Panc1 (cell line): ENCODE measurements around the gene USP31. TPM values are rescaled to one million over a fixed set of nuclear protein-coding genes. Genes with fewer than 3 reads are reported as not detected.

Experiments used
- ATAC-seq: fragments of 200-7000 bp; cut with Tn5 transposase; 2 replicates; pipeline ENCODE4 v1.9.1; 2020; ENCODE audit warnings: mild to moderate bottlenecking, moderate library complexity
- BruUV-seq: library from RNA; stranded (reverse); fragments of 400-500 nt; replicated peaks from 2 replicates; lab custom pipeline; 2021; lab: Mats Ljungman, UMichigan
- CTCF ChIA-PET: fragments of 300-600 bp; sonication (Branson Sonifier 250); formaldehyde crosslinking; loops from one replicate; lab custom pipeline; 2022; ENCODE audit warnings: antibody characterized with exemption; lab: Charles Lee
- POLR2A ChIA-PET: fragments of 300-600 bp; sonication (Branson Sonifier 250); formaldehyde crosslinking; loops from one replicate; lab custom pipeline; 2022; ENCODE audit warnings: antibody characterized with exemption; lab: Charles Lee
- DNase-seq: peaks from one replicate; pipeline ENCODE4 v3.0.0-alpha.2; 2010; ENCODE audit warnings: low read depth, low spot score
- H3K27ac ChIP-seq: 2 replicates; pipeline ENCODE4 v1.5.1; 2011; ENCODE audit warnings: mild to moderate bottlenecking, low read length, inconsistent platforms
- H3K27me3 ChIP-seq: fragments of 200-500 bp; sonication (Bioruptor generic); 2 replicates; pipeline ENCODE4 v1.6.0; 2014; ENCODE audit warnings: low read length, inconsistent platforms; ENCODE audit not compliant: control insufficient read depth, insufficient read depth
- H3K36me3 ChIP-seq: fragments of 200-500 bp; sonication (Bioruptor generic); 2 replicates; pipeline ENCODE4 v1.5.1; 2014; ENCODE audit warnings: inconsistent platforms, mild to moderate bottlenecking, low read length, moderate library complexity; ENCODE audit not compliant: control insufficient read depth, insufficient read depth
- H3K4me1 ChIP-seq: 2 replicates; pipeline ENCODE4 v1.5.1; 2011; ENCODE audit warnings: inconsistent platforms, mild to moderate bottlenecking, low read length, moderate library complexity; ENCODE audit not compliant: control insufficient read depth, insufficient read depth
- H3K4me3 ChIP-seq, 2 experiments: 2 replicates each; pipeline ENCODE4 v1.5.1; 2011 to 2012; ENCODE audit warnings: low read depth in 2 of 2, low read length in 2 of 2, mild to moderate bottlenecking in 2 of 2, inconsistent platforms in 1 of 2, moderate library complexity in 1 of 2
- H3K9me3 ChIP-seq: fragments of 200-500 bp; sonication (Bioruptor generic); 2 replicates; pipeline ENCODE4 v1.5.1; 2014; ENCODE audit warnings: low read depth, mild to moderate bottlenecking, inconsistent platforms, low read length, moderate library complexity; ENCODE audit not compliant: control insufficient read depth, insufficient read depth
- POLR2AphosphoS5 ChIP-seq: IDR thresholded peaks from 2 replicates; pipeline ENCODE4 v1.6.1; 2012; ENCODE audit warnings: mild to moderate bottlenecking, low read depth, low read length, moderate library complexity
- SIN3A ChIP-seq: IDR thresholded peaks from 2 replicates; pipeline ENCODE4 v1.6.1; 2012; ENCODE audit warnings: low read depth, mild to moderate bottlenecking, low read length, moderate library complexity, borderline replicate concordance; ENCODE audit not compliant: insufficient read depth
- TCF7L2 ChIP-seq: IDR thresholded peaks from 2 replicates; pipeline ENCODE4 v1.6.1; 2011; ENCODE audit warnings: mild to moderate bottlenecking, low read depth, low read length, inconsistent platforms
- in situ Hi-C: cut with HindIII; loops from 2 replicates; pipeline ENCODE4 v1.10.0; 2016; ENCODE audit warnings: low sequenced_read_pairs, low pct_unique_long_range_greater_than_20kb
- intact Hi-C: fragments of 100-400 bp; cut with micrococcal nuclease; formaldehyde crosslinking; loops from one replicate; pipeline ENCODE4 v1.10.0; 2022; ENCODE audit not compliant: unreplicated experiment
- total RNA-seq: library from RNA; stranded (reverse); gene quantifications from one replicate; pipeline ENCODE4 v1.2.1, GENCODE V29; 2021; ENCODE audit not compliant: unreplicated experiment
- TF ChIP-seq, protein P1 (sequence below), 2 experiments: IDR thresholded peaks; 2 replicates each; pipeline ENCODE4 v1.6.1; 2011 to 2012; ENCODE audit warnings: low read depth in 2 of 2, control low read depth in 1 of 2, low read length in 1 of 2, mild to moderate bottlenecking in 1 of 2, moderate library complexity in 1 of 2; ENCODE audit not compliant: insufficient read depth in 1 of 2
- TF ChIP-seq, protein P2 (sequence below): fragments of 450-650 bp; IDR thresholded peaks from 2 replicates; pipeline ENCODE4 v1.5.1; 2017; ENCODE audit warnings: mild to moderate bottlenecking

The USP31 gene
- total RNA-seq, 1 experiment from 2014 or later = 27.2 TPM

DNA sequence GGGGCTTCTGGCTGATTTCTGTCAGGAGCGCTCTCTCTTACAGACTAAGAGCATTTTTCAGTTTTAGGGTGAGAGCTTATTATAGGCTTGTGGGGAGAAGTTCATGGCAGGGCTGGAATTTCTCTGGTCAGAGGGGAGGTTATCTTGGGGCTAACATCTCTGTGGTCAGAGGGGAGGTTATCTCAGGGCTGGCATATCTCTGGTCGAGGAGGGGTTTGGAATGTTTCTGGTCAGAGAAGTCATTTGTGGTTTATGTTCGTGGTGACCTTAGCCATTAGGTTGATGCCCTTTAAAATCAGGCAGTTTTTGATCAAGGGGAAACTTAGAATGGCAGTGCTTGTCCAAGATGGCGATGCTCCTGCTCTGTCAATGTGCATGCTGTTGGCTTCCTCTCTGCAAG lies 10.8 kb upstream of the USP31 start:
- in situ Hi-C loops = no loop called here
- H3K4me1 ChIP-seq = no peaks in the 10 kb centered on the region
- no peaks in the 10 kb centered on the region for H3K36me3 ChIP-seq
- POLR2A ChIA-PET = no interaction called here
- CTCF ChIA-PET = no interaction called here
- H3K4me3 ChIP-seq = no peak overlapping the region
- no TSS peak for BruUV-seq
- intact Hi-C loops = no loop called here
- ATAC-seq (no peak), DNase-seq (no peak)
- no peaks in the 10 kb centered on the region; the same call in 1 of the 2 replicates for H3K27me3 ChIP-seq
- no peaks in the 10 kb centered on the region for H3K9me3 ChIP-seq
- no peak overlapping the region for H3K27ac ChIP-seq
- TF ChIP-seq, protein P1, sequence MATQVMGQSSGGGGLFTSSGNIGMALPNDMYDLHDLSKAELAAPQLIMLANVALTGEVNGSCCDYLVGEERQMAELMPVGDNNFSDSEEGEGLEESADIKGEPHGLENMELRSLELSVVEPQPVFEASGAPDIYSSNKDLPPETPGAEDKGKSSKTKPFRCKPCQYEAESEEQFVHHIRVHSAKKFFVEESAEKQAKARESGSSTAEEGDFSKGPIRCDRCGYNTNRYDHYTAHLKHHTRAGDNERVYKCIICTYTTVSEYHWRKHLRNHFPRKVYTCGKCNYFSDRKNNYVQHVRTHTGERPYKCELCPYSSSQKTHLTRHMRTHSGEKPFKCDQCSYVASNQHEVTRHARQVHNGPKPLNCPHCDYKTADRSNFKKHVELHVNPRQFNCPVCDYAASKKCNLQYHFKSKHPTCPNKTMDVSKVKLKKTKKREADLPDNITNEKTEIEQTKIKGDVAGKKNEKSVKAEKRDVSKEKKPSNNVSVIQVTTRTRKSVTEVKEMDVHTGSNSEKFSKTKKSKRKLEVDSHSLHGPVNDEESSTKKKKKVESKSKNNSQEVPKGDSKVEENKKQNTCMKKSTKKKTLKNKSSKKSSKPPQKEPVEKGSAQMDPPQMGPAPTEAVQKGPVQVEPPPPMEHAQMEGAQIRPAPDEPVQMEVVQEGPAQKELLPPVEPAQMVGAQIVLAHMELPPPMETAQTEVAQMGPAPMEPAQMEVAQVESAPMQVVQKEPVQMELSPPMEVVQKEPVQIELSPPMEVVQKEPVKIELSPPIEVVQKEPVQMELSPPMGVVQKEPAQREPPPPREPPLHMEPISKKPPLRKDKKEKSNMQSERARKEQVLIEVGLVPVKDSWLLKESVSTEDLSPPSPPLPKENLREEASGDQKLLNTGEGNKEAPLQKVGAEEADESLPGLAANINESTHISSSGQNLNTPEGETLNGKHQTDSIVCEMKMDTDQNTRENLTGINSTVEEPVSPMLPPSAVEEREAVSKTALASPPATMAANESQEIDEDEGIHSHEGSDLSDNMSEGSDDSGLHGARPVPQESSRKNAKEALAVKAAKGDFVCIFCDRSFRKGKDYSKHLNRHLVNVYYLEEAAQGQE (IDR thresholded peaks at IDR 0.05; ENCODE audit: insufficient read depth in 1 of 2, low read depth in 2 of 2, low read length in 1 of 2) = no peak
- TF ChIP-seq TCF7L2 (no peak), SIN3A (no peak), POLR2AphosphoS5 (no peak)
- TF ChIP-seq, protein P2, sequence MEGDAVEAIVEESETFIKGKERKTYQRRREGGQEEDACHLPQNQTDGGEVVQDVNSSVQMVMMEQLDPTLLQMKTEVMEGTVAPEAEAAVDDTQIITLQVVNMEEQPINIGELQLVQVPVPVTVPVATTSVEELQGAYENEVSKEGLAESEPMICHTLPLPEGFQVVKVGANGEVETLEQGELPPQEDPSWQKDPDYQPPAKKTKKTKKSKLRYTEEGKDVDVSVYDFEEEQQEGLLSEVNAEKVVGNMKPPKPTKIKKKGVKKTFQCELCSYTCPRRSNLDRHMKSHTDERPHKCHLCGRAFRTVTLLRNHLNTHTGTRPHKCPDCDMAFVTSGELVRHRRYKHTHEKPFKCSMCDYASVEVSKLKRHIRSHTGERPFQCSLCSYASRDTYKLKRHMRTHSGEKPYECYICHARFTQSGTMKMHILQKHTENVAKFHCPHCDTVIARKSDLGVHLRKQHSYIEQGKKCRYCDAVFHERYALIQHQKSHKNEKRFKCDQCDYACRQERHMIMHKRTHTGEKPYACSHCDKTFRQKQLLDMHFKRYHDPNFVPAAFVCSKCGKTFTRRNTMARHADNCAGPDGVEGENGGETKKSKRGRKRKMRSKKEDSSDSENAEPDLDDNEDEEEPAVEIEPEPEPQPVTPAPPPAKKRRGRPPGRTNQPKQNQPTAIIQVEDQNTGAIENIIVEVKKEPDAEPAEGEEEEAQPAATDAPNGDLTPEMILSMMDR = no peak

DNA sequence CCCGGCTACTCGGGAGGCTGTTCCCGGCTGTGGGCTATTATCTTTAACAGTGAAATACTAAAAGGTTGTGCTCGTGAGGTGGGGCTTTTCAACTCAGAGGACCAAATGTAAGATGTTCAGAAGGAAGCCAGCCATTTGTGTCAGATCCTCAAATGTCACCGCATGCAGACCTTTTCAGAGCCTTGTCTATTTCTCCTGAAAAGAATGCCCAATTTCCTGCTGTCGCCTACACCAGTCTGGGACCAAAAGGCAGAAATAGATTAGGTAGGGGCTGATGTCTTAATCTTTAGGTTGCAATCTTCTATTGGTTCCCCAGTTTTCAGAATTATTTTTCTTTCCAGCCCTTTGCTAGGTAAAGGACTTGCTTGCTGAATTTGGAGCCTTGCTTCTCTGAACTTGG lies 8.9 kb upstream of the USP31 start:
- H3K27me3 ChIP-seq = peaks cover 3% of the 10 kb centered on the region; the same call in 1 of the 2 replicates
- no peak overlapping the region for H3K4me3 ChIP-seq
- no peaks in the 10 kb centered on the region for H3K4me1 ChIP-seq
- H3K27ac ChIP-seq = no peak overlapping the region
- in situ Hi-C loops = no loop called here
- ChIA-PET CTCF (no interaction called here), POLR2A (interaction anchor here (0.5 kb wide), 1 partner anchor 11 kb away, joined by 6 read pairs; no protein-coding TSS in a partner anchor)
- ATAC-seq (no peak), DNase-seq (no peak)
- H3K36me3 ChIP-seq = no peaks in the 10 kb centered on the region
- H3K9me3 ChIP-seq = no peaks in the 10 kb centered on the region
- intact Hi-C loops = no loop called here
- TF ChIP-seq POLR2AphosphoS5 (no peak), TCF7L2 (no peak), SIN3A (no peak)
- TF ChIP-seq, protein P1 (IDR thresholded peaks at IDR 0.05; ENCODE audit: insufficient read depth in 1 of 2, low read depth in 2 of 2, low read length in 1 of 2) = no peak
- TF ChIP-seq, protein P2 = no peak
- BruUV-seq = no TSS peak
